ENCODE results near the gene SUV39H1. TPM values are rescaled to one million over a fixed set of nuclear protein-coding genes. Genes with fewer than 3 reads are reported as not detected.

The SUV39H1 gene
- total RNA-seq, 1 donor, result 8.5 TPM

GRCh38 chrX:48709522-48710112, 13.1 kb downstream of the SUV39H1 start:
- no peak for DNase-seq (ENCODE audit: low read depth)
- TF ChIP-seq, protein P1, sequence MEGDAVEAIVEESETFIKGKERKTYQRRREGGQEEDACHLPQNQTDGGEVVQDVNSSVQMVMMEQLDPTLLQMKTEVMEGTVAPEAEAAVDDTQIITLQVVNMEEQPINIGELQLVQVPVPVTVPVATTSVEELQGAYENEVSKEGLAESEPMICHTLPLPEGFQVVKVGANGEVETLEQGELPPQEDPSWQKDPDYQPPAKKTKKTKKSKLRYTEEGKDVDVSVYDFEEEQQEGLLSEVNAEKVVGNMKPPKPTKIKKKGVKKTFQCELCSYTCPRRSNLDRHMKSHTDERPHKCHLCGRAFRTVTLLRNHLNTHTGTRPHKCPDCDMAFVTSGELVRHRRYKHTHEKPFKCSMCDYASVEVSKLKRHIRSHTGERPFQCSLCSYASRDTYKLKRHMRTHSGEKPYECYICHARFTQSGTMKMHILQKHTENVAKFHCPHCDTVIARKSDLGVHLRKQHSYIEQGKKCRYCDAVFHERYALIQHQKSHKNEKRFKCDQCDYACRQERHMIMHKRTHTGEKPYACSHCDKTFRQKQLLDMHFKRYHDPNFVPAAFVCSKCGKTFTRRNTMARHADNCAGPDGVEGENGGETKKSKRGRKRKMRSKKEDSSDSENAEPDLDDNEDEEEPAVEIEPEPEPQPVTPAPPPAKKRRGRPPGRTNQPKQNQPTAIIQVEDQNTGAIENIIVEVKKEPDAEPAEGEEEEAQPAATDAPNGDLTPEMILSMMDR (IDR thresholded peaks at IDR 0.05; ENCODE audit: insufficient read depth, low read length), result no peak
- no peak overlapping the region for H3K4me3 ChIP-seq (ENCODE audit: low read depth, low read length)

DNA sequence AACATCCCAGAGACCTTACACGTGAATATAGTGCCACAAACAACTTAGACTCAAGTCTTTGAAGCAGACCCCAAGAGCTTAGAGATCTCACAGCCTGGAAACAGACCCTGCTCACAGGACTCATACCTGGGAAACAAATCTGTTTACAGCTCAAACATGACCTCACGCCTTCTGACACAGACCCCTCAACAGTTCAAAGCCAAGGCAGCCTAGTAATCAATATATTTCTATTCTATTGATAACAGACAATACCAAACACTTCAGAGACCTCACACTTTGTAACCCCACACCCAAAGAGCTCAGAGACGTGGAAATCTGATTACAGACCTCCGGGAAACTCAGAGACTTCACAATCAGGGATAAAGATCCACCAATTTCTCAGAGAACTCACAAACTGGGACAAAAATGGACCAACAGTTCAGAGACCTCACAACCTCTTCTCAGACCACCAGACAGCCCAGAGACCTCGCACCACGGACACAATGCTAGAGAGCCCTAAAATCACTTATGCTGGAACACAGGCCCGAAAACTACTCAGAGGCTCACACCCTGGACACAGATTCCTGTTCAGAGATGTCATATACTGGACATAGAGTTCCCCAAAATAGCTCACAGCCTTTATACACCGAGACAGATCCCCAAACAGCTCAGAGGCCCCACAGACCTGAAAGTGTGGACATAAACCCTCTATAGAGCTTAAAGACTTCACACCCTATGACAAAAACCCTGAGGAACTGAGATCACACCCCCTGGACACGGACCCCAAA, 14.8 kb downstream of the SUV39H1 start:
- TF ChIP-seq, protein P1 (IDR thresholded peaks at IDR 0.05; ENCODE audit: insufficient read depth, low read length), result no peak
- no peak overlapping the region for H3K4me3 ChIP-seq (ENCODE audit: low read depth, low read length)
- no peak for DNase-seq (ENCODE audit: low read depth)

- H3K4me3 ChIP-seq (ENCODE audit: low read depth, low read length), result no peak overlapping the region
- TF ChIP-seq, protein P1 (IDR thresholded peaks at IDR 0.05; ENCODE audit: insufficient read depth, low read length), result no peak
- no peak for DNase-seq (ENCODE audit: low read depth)
These were observed 15.5 kb downstream of the SUV39H1 start for GRCh38 chrX:48711929-48712505.

- no peak for DNase-seq (ENCODE audit: low read depth)
- no peak overlapping the region for H3K4me3 ChIP-seq (ENCODE audit: low read depth, low read length)
- TF ChIP-seq, protein P1 (IDR thresholded peaks at IDR 0.05; ENCODE audit: insufficient read depth, low read length), result no peak
These were observed 17.3 kb downstream of the SUV39H1 start for GRCh38 chrX:48713847-48714246.

- TF ChIP-seq, protein P1 (IDR thresholded peaks at IDR 0.05; ENCODE audit: insufficient read depth, low read length), result no peak
- no peak overlapping the region for H3K4me3 ChIP-seq (ENCODE audit: low read depth, low read length)
- peak; percentile 37 for DNase-seq (ENCODE audit: low read depth)
These were observed 18.0 kb downstream of the SUV39H1 start for GRCh38 chrX:48714573-48714972.

DNA sequence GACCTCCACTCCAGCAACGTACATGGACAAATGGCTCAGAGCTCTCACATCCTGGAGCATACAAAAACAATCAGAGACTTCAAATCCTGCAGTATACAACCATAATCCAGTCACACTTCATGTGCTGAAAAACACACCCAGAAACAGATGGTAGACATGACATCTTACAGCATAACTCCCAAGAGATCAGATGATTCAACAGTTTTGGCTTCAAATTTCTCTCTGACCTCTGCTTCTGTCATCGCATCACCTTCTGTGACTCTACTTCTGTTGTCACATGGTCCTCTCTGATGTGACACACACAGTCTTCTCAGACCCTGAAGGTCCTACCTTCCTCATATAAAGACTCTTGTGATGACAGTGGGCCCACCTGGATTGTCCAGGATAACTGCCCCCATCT, 18.5 kb downstream of the SUV39H1 start:
- DNase-seq (ENCODE audit: low read depth), result peak; percentile 56

More for the DNA sequence above, 18.5 kb downstream of the SUV39H1 start:
- H3K4me3 ChIP-seq (ENCODE audit: low read depth, low read length), result no peak overlapping the region
- TF ChIP-seq, protein P1 (IDR thresholded peaks at IDR 0.05; ENCODE audit: insufficient read depth, low read length), result no peak

Measured in fibroblast of the aortic adventitia (primary cell).